ENCODE results near the gene RHOXF1.
"Not testable (repeated sequence)": the region's sequence is repeated elsewhere in the genome, so short reads cannot be mapped to it uniquely, and the experiment has no call there.

Gene RHOXF1

DNA sequence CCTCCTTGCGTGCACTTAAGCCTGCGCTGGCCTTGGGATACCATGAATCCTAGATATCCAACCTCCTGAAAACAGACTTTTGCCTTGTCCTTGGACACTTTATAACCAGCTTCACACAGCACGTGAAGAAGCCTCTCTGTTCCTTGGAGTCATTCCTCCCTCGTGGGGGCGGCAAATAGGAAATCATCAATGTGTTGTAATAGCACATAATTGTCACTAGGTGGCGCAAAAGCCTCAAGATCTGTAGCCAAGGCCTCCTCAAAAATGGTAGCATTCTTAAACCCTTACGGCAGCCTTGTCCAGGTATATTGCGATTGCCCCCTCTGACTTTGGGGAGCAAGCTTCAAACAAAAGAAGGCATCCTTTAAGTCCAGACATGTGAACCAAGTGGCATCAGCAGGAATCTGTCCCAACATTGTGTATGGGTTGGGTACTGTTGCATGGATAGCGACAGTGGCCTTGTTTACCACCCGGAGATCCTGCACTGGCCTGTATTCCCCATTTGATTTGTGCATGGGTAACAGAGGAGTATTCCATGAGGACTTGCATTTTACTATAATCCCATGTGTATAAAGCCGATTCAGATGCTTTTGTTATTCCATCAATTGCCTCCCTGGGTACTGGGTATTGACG is 30.0 kb downstream of the RHOXF1 start:
- not testable (repeated sequence) for DNase-seq (ENCODE audit: low spot score)

DNA sequence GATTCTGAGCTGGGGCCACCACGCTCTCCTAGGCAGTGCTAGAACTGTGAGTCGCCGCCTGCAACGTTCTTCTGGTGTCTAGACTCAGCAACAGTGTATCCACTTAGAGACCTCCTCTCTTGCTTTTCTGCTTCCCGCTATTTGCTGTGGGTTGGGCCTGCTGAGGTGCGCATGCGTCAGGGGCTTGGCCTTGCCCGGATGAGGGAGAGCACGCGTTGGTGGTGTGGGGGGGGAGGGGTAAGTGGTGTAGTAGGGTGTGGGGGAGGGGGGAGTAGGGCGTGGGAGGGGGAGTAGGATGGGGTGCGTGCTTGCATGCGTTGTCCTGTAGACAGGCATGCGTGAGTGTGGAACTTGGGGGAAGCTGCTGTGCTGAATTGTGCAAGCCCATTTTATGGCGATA is 38.1 kb downstream of the RHOXF1 start, which contains the start of gene RHOXF2B:
Gene RHOXF2B, minus strand, starts transcription at position 101 of the 400 bp plus-strand sequence. CDS start 138 bp downstream, outside the sequence.
- DNase-seq (ENCODE audit: low spot score), result not testable (repeated sequence)

DNA sequence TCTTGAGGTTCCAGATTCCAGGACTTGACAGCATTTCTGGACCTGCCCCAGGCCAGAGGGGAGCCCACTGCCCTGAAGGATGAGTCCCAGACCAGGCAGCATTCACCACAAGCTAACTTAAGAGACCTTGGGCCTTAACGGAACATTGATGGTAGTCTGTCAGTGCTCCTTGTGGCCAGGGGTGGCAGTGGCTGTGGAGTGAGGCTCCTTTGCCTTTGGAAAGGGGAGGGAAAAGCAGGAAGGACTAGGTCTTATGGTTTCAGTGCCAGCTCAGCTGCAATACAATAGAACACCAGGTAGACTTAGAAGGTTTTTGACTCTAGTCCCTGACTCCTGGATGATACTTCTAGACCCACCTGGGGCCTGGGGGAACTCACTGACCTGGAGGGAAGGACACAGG is 49.5 kb downstream of the RHOXF1 start:
- DNase-seq (ENCODE audit: low spot score), result not testable (repeated sequence)

Measured in GM03348 (cell line).